ENCODE results near the gene LDB2. TPM values are rescaled to one million over a fixed set of nuclear protein-coding genes. Genes with fewer than 3 reads are reported as not detected.

The LDB2 gene
- total and polyA plus RNA-seq, 2 donors = 29.0 to 142 TPM

DNA sequence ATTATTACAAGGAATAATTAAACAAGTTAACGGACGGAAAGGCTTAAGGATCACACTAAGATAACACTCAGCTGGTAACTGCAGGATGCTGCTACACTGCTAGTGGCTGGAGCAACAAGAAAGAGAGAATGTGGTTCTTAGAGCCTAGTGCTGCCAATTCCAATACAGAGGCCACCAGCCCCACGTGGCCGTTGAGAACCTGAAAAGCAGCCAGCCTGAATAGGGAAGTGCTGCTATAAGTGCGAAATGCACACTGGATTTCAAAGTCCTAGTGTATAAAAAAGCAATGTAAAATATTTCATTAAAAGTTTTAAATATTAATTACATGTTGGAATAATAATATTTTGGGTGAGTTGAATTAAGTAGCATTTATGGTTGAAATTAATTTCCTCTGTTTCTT is 414.9 kb downstream of the LDB2 start:
- Histone ChIP-seq H3K4me1 (ENCODE audit: insufficient read depth) (no peaks in the 10 kb centered on the region), H3K27ac (ENCODE audit: low read depth) (no peak overlapping the region), H3K4me3 (ENCODE audit: low read depth, low read length) (no peak overlapping the region), H3K36me3 (ENCODE audit: insufficient read depth) (no peaks in the 10 kb centered on the region)
- DNase-seq (ENCODE audit: extremely low spot score) = no peak
- 89% methylated on average over 5 of the region's 5 CpGs for WGBS

GRCh38 chr4:16480011-16480410 is 418.4 kb downstream of the LDB2 start:
- WGBS = 61% methylated on average over 2 of the region's 2 CpGs
- H3K4me1 ChIP-seq (ENCODE audit: insufficient read depth) = no peaks in the 10 kb centered on the region
- DNase-seq (ENCODE audit: extremely low spot score) = no peak

GRCh38 chr4:16472537-16472936 is 425.9 kb downstream of the LDB2 start:
- no peak overlapping the region for H3K27ac ChIP-seq (ENCODE audit: low read depth)
- DNase-seq (ENCODE audit: extremely low spot score) = no peak
- H3K36me3 ChIP-seq (ENCODE audit: insufficient read depth) = no peaks in the 10 kb centered on the region
- 94% methylated on average over 1 of the region's 1 CpG for WGBS
- H3K4me3 ChIP-seq (ENCODE audit: low read depth, low read length) = no peak overlapping the region
- no peaks in the 10 kb centered on the region for H3K4me1 ChIP-seq (ENCODE audit: insufficient read depth)

More at GRCh38 chr4:16480011-16480410, 418.4 kb downstream of the LDB2 start:
- H3K36me3 ChIP-seq (ENCODE audit: insufficient read depth) = no peaks in the 10 kb centered on the region
- H3K4me3 ChIP-seq (ENCODE audit: low read depth, low read length) = no peak overlapping the region
- no peak overlapping the region for H3K27ac ChIP-seq (ENCODE audit: low read depth)

- Histone ChIP-seq H3K36me3 (ENCODE audit: insufficient read depth) (no peaks in the 10 kb centered on the region), H3K4me1 (ENCODE audit: insufficient read depth) (no peaks in the 10 kb centered on the region), H3K4me3 (ENCODE audit: low read depth, low read length) (no peak overlapping the region), H3K27ac (ENCODE audit: low read depth) (no peak overlapping the region)
- 67% methylated on average over 2 of the region's 2 CpGs for WGBS
- DNase-seq (ENCODE audit: extremely low spot score) = no peak
Observed at GRCh38 chr4:16467061-16467460, 431.4 kb downstream of the LDB2 start.

- Histone ChIP-seq H3K4me3 (ENCODE audit: low read depth, low read length) (no peak overlapping the region), H3K27ac (ENCODE audit: low read depth) (no peak overlapping the region), H3K4me1 (ENCODE audit: insufficient read depth) (no peaks in the 10 kb centered on the region), H3K36me3 (ENCODE audit: insufficient read depth) (no peaks in the 10 kb centered on the region)
- DNase-seq (ENCODE audit: extremely low spot score) = no peak
- 36% methylated on average over 1 of the region's 1 CpG for WGBS
Observed at GRCh38 chr4:16466581-16466980, 431.9 kb downstream of the LDB2 start.

- 84% methylated on average over 2 of the region's 2 CpGs for WGBS
- Histone ChIP-seq H3K27ac (ENCODE audit: low read depth) (no peak overlapping the region), H3K36me3 (ENCODE audit: insufficient read depth) (no peaks in the 10 kb centered on the region), H3K4me1 (ENCODE audit: insufficient read depth) (no peaks in the 10 kb centered on the region), H3K4me3 (ENCODE audit: low read depth, low read length) (no peak overlapping the region)
- no peak for DNase-seq (ENCODE audit: extremely low spot score)
Observed at GRCh38 chr4:16464651-16465050, 433.8 kb downstream of the LDB2 start.

GRCh38 chr4:16462656-16463055 is 435.8 kb downstream of the LDB2 start:
- H3K27ac ChIP-seq (ENCODE audit: low read depth) = no peak overlapping the region
- 90% methylated on average over 3 of the region's 3 CpGs for WGBS
- H3K4me1 ChIP-seq (ENCODE audit: insufficient read depth) = no peaks in the 10 kb centered on the region
- DNase-seq (ENCODE audit: extremely low spot score) = no peak
- H3K4me3 ChIP-seq (ENCODE audit: low read depth, low read length) = no peak overlapping the region
- no peaks in the 10 kb centered on the region for H3K36me3 ChIP-seq (ENCODE audit: insufficient read depth)

DNA sequence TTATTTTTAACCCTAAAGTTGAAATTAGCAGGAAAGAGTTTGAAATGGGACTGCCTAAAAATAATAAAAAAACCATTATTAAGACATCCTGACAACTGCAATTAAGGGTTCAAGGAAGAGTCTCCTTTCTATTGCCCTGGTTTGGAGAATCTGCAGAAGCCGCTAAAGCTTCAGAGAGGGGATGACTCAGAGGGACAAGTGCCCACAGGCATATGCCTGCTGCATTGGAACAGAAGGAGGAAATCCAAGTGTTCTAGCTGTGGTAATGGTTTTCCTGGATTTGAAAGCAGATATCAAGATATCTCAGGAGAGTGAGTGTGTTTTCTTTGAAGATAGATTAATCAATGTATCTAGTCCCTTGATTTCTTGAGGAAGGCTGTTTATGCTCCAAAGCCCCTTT is 437.1 kb downstream of the LDB2 start:
- 76% methylated on average over 1 of the region's 1 CpG for WGBS
- Histone ChIP-seq H3K27ac (ENCODE audit: low read depth) (no peak overlapping the region), H3K36me3 (ENCODE audit: insufficient read depth) (no peaks in the 10 kb centered on the region), H3K4me1 (ENCODE audit: insufficient read depth) (no peaks in the 10 kb centered on the region), H3K4me3 (ENCODE audit: low read depth, low read length) (no peak overlapping the region)
- no peak for DNase-seq (ENCODE audit: extremely low spot score)

- no peak overlapping the region for H3K27ac ChIP-seq (ENCODE audit: low read depth)
- no peak overlapping the region for H3K4me3 ChIP-seq (ENCODE audit: low read depth, low read length)
- DNase-seq (ENCODE audit: extremely low spot score) = no peak
- no peaks in the 10 kb centered on the region for H3K4me1 ChIP-seq (ENCODE audit: insufficient read depth)
- WGBS = 92% methylated on average over 4 of the region's 4 CpGs
- no peaks in the 10 kb centered on the region for H3K36me3 ChIP-seq (ENCODE audit: insufficient read depth)
Observed at GRCh38 chr4:16457944-16458343, 440.5 kb downstream of the LDB2 start.

All from urinary bladder (tissue), 4 donors.